Stimulated activated naive B cell treated with anti-CD40 and anti-IgM and Interleukin-4, amounts not matched to agents 10 μg/mL and 1 μg/mL and 100 μg/mL, for 72 hours (primary cell): ENCODE measurements around the gene CCDC184.

Source experiments
- ATAC-seq, 2 donors: fragments of 150-1000 bp; cut with Tn5 transposase; replicated peaks; 2 replicates each; pipeline ENCODE4 v1.10.0; 2021; ENCODE audit warnings: moderate library complexity in 1 of 2
- DNase-seq: peaks from one replicate; pipeline ENCODE4 v3.0.0; 2021
- H3K27ac Mint-ChIP-seq: one replicate; pipeline ENCODE4 v1.8.0; 2022; ENCODE audit warnings: mild to moderate bottlenecking, mixed read lengths
- H3K27me3 Mint-ChIP-seq, 2 donors: one replicate each; pipeline ENCODE4 v1.8.0; 2022; ENCODE audit warnings: mixed read lengths in 2 of 2
- H3K36me3 Mint-ChIP-seq, 2 donors: one replicate each; pipeline ENCODE4 v1.8.0; 2022; ENCODE audit warnings: mixed read lengths in 2 of 2, mild to moderate bottlenecking in 1 of 2
- H3K4me1 Mint-ChIP-seq, 2 donors: one replicate each; pipeline ENCODE4 v1.8.0; 2022; ENCODE audit warnings: mixed read lengths in 2 of 2, mild to moderate bottlenecking in 1 of 2
- H3K4me3 Mint-ChIP-seq, 2 donors: one replicate each; pipeline ENCODE4 v1.8.0; 2022; ENCODE audit warnings: mild to moderate bottlenecking in 2 of 2, mixed read lengths in 2 of 2, moderate library complexity in 1 of 2
- H3K9me3 Mint-ChIP-seq, 2 donors: one replicate each; pipeline ENCODE4 v1.8.0; 2022; ENCODE audit warnings: mixed read lengths in 2 of 2, mild to moderate bottlenecking in 1 of 2

The CCDC184 gene

DNA sequence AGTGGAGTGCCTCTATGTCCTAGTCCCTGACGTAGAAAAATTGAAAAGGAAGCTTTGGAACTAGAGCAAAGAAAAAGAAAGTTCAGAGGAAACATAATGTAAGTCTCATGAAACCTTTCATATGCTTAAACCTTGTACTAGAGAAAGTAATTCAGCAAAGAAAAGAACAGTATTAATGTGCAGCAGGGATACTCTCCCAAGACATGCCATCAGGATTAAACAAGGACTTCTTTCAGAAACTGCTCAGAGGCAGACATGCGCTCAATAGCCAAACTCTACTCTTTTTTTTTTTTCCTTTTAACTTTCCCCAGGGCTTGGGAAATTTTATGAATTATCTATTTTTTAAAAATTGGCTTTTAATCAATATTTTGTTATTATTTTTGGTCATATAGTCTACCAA, 19.0 kb upstream of the CCDC184 start:
- ATAC-seq: no peak
- H3K27ac Mint-ChIP-seq: no peak overlapping the region

DNA sequence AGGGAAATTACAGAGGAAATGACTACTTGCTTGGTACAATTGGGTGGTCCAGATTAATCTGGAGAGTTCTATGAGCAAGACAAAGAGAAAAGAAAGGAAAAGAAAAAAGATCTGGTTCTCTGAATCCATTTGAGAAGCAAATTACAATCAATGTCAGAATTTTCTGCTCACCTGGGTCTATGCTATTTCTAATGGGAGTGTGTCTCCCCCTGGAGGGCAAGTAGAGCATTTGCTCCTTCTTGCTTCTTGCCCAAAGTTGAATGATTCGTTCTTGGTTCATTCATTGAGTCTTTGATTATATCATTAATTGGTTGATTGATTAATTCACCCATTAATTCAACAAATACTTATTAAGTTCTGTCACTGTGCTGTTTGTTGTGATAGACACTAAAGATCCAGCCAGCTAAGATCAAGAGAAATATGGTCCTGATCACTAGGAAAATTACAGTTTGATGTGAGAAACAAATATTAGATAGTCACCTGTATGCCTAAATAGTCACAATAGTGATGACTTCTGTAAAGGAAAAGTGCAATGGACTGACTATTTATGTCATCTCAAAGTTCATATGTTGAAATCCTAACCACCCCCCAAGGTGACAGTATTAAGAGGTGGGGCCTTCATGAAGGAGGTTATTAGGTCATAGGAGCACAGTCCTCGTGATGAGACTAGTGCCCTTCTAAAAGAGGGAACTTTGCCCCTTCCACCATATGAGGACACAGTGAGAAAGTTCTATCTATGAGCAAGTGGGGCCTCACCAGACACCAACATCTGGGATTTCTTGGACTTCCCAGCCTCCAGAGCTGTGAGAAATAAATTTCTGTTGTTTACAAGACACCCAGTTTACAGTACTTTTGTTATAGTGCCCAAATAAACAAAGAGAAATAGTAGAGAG, 18.1 kb upstream of the CCDC184 start:
- Mint-ChIP-seq H3K36me3 (no peaks in the 10 kb centered on the region), H3K4me1 (no peaks in the 10 kb centered on the region), H3K27ac (no peak overlapping the region), H3K4me3 (no peak overlapping the region), H3K27me3 (peaks cover 18 to 24% of the 10 kb centered on the region in 2 donors), H3K9me3 (no peaks in the 10 kb centered on the region)
- peak; percentile 67 to 76 for ATAC-seq
- DNase-seq: no peak

More for the DNA sequence above, 19.0 kb upstream of the CCDC184 start:
- H3K4me1 Mint-ChIP-seq: no peaks in the 10 kb centered on the region
- no peak overlapping the region for H3K4me3 Mint-ChIP-seq
- peaks cover 18 to 24% of the 10 kb centered on the region in 2 donors for H3K27me3 Mint-ChIP-seq
- no peaks in the 10 kb centered on the region for H3K9me3 Mint-ChIP-seq
- H3K36me3 Mint-ChIP-seq: no peaks in the 10 kb centered on the region
- no peak for DNase-seq

DNA sequence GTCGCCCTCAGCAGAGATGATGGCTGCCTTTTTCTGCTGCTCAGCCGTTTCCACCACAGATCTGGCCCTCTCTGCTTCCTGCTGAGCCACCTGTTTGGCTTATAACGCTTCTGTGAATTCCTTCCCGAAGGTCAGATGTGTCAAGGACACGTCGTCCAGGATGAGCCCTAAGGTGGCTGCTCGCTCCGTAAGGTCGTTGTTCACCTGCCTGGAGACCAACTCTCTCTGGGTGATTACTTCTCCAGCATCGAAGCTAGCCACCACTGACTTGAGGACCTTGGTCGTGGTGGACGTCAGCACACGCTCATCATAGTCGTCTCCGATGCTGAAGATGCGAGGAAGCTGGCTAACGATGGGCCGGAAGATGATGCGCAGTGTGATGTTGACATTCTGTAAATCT, 14.4 kb upstream of the CCDC184 start:
- ATAC-seq (no peak), DNase-seq (no peak)
- Mint-ChIP-seq H3K4me1 (no peaks in the 10 kb centered on the region), H3K27me3 (peaks cover 8 to 12% of the 10 kb centered on the region in 2 donors), H3K27ac (no peak overlapping the region), H3K4me3 (no peak overlapping the region), H3K9me3 (no peaks in the 10 kb centered on the region), H3K36me3 (no peaks in the 10 kb centered on the region)

DNA sequence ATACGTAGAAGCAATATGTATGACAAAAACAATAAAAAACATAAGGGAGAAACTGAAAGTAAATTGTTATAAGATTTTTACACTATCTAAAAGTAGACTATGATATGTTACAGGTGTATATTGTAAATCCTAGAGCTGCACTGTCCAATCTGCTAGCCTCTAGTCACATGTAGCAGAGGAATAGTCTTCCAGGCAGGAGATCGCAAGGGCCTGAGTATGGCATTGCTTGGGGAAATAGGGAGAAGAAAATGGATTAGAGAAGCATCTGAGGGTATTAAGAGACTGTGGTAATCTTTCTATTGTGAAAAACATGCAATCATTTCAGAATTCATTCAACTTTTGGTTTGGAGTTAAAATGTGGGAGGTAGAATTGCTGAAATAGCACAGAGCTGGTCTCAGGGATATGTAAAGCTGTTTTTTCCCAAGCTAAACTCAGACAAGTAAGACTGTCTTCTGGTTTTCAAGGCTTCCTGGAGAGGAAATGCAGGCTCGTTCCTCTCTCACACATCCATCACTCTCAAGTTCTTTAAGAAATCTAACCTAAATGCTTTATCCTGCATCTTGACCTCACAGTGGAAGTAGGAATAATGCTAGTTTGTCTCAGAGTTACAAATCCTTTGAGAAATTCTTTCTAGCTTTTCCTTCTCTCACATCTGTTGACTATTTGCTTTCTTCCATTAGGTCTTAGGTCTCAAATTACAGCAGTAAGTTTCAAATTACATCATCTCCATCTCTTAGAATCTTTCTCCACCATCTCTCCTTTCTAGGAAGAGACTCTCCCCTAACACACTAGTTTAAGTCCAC, 7.6 kb upstream of the CCDC184 start:
- Mint-ChIP-seq H3K4me3 (no peak overlapping the region), H3K27me3 (peaks cover 13 to 24% of the 10 kb centered on the region in 2 donors), H3K36me3 (no peaks in the 10 kb centered on the region), H3K9me3 (no peaks in the 10 kb centered on the region), H3K4me1 (no peaks in the 10 kb centered on the region), H3K27ac (no peak overlapping the region)
- DNase-seq (no peak), ATAC-seq (no peak)

DNA sequence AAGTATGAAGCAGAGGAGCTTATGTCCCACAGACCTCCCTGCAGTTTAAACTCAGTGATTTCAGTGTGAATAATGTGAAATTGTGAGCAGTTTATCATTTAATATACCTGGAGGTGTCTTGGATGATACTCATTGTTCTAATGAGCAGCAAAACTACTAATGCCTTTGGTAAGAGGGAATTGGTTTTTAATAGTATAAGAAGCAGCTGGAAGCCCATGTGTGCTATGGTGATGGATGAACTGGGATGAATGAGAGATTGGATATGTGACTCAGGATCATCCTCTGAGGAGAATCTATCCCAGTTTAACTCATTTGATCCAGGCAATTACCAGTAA, 7.1 kb upstream of the CCDC184 start:
- ATAC-seq (no peak), DNase-seq (no peak)
- no peaks in the 10 kb centered on the region for H3K9me3 Mint-ChIP-seq
- H3K27ac Mint-ChIP-seq: no peak overlapping the region
- no peaks in the 10 kb centered on the region for H3K36me3 Mint-ChIP-seq
- peaks cover 17 to 29% of the 10 kb centered on the region in 2 donors for H3K27me3 Mint-ChIP-seq
- no peak overlapping the region for H3K4me3 Mint-ChIP-seq
- peaks cover 0 to 3% of the 10 kb centered on the region in 2 donors for H3K4me1 Mint-ChIP-seq

- Mint-ChIP-seq H3K4me1 (peaks cover 4 to 8% of the 10 kb centered on the region in 2 donors), H3K36me3 (no peaks in the 10 kb centered on the region), H3K4me3 (no peak overlapping the region), H3K27me3 (peaks cover 17 to 29% of the 10 kb centered on the region in 2 donors), H3K9me3 (no peaks in the 10 kb centered on the region), H3K27ac (no peak overlapping the region)
- no peak for ATAC-seq
- DNase-seq: no peak
These were observed 5.5 kb upstream of the CCDC184 start for GRCh38 chr12:48177982-48178381.

DNA sequence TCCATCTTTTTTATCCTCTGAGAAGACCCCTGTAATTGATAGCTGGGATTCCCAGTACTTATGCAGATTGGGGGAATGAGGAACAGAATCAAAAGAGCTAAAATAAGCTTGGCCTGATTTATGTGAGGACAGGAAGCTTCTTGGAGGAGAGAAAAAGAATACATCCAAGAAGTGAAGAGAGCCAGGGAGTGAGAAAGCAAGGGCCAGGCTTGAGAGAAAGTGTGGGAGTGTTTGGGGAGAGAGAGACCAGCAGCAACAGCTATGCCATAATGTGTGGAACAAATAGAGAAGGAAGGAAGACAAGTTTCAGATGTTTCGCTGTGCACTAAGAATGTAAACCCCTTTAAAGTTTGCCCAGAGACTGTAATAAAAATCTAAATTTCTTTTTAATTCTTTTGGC, 4.0 kb upstream of the CCDC184 start:
- Mint-ChIP-seq H3K27ac (no peak overlapping the region), H3K36me3 (no peaks in the 10 kb centered on the region), H3K4me1 (peaks cover 9 to 14% of the 10 kb centered on the region in 2 donors), H3K4me3 (no peak overlapping the region), H3K27me3 (peaks cover 22 to 34% of the 10 kb centered on the region in 2 donors), H3K9me3 (no peaks in the 10 kb centered on the region)
- DNase-seq (no peak), ATAC-seq (no peak)

DNA sequence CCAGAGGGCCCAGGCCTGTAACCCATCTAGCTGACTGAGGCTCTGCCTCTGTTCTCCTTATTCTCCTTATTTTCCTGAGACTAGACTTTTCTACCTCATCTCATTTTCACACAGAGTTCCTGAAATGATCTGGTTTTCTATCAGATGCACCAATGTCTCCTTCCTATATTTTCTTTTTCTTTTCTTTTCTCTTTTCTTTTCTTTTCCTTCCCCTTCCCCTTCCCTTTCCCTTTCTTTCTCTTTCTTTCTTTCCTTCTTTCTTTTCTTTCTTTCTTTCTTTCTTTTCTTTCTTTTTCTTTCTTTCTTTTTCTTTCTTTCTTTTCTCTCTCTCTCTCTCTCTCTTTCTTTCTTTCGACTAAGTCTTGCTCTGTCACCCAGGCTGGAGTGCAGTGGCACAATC, 3.0 kb upstream of the CCDC184 start:
- H3K27me3 Mint-ChIP-seq: peaks cover 25 to 39% of the 10 kb centered on the region in 2 donors
- no peak overlapping the region for H3K27ac Mint-ChIP-seq
- peaks cover 19 to 21% of the 10 kb centered on the region in 2 donors for H3K4me1 Mint-ChIP-seq
- no peak for DNase-seq
- H3K36me3 Mint-ChIP-seq: no peaks in the 10 kb centered on the region
- H3K9me3 Mint-ChIP-seq: no peaks in the 10 kb centered on the region
- ATAC-seq: no peak
- no peak overlapping the region for H3K4me3 Mint-ChIP-seq

DNA sequence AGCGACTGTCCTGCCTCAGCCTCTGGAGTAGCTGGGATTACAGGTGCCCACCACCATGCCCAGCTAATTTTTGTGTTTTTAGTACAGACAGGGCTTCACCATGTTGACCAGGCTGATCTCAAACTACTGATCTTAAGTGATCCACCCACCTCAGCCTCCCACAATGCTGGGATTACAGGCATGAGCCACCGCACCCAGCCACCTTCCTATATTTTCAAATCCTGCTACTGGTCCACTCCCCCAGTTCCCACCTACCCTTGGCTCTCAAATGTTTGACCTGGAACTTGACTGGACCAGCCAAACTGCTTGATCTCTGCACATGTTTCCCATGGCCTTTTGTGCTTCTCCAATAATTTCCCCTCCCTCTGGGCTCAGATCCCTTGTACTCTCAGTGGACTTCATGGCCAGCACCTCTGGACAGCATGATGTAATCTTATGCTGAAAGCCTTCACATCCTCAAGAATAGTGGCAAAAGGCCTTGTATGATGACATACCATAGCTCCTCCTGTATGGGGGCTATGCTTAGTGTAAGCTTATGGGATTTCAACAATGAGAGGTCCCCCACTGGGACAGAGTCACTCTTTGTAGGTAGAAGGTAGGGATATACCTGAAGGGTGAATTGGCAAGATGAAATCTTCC, 2.5 kb upstream of the CCDC184 start:
- Mint-ChIP-seq H3K36me3 (no peaks in the 10 kb centered on the region), H3K9me3 (no peaks in the 10 kb centered on the region), H3K27ac (no peak overlapping the region), H3K4me3 (no peak overlapping the region), H3K27me3 (peaks cover 30 to 44% of the 10 kb centered on the region in 2 donors), H3K4me1 (peaks cover 24 to 27% of the 10 kb centered on the region in 2 donors)
- ATAC-seq (no peak), DNase-seq (no peak)

- Mint-ChIP-seq H3K9me3 (no peaks in the 10 kb centered on the region), H3K4me3 (peak overlapping the region; percentile 95 to 96), H3K27ac (peak overlapping the region; percentile 10), H3K4me1 (peaks cover 30 to 33% of the 10 kb centered on the region in 2 donors), H3K27me3 (peaks cover 35 to 50% of the 10 kb centered on the region in 2 donors), H3K36me3 (peaks cover 0 to 3% of the 10 kb centered on the region in 2 donors)
- peak in 1 of 2 donors; percentile 22 for ATAC-seq
- DNase-seq: no peak
These were observed 813 bp upstream of the CCDC184 start for GRCh38 chr12:48182631-48183030.

DNA sequence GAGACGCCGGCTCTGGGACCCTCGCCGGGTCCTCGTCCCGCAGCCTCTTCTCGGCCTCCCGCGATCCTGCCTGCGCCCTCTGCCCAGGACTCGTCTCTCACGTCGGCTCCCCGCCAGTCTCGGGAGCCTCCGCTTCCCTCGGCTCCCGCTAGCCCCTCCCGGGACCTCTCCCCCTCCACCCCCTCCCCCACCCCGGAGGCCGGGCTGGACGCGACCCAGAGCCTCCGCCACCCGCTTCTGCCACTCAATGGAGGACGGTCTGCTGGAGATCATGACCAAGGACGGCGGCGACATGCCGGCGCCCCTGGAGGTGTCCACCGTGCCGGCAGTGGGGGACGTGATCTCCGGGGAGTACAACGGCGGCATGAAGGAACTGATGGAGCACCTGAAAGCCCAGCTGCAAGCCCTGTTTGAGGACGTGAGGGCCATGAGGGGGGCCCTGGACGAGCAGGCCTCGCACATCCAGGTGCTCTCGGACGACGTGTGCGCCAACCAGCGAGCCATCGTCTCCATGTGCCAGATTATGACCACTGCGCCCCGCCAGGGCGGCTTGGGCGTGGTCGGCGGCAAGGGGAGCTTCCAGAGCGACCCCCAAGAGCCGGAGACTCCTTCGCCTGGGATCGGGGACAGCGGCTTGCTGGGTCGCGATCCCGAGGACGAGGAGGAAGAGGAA, 568 bp downstream of the CCDC184 start:
- DNase-seq: no peak
- ATAC-seq: peak; percentile 3 to 5
- peaks cover 30 to 33% of the 10 kb centered on the region in 2 donors for H3K4me1 Mint-ChIP-seq
- peaks cover 30 to 43% of the 10 kb centered on the region in 2 donors for H3K27me3 Mint-ChIP-seq
- H3K9me3 Mint-ChIP-seq: no peaks in the 10 kb centered on the region
- no peak overlapping the region for H3K27ac Mint-ChIP-seq
- peak overlapping the region; percentile 95 to 96 for H3K4me3 Mint-ChIP-seq
- H3K36me3 Mint-ChIP-seq: peaks cover 0 to 3% of the 10 kb centered on the region in 2 donors

DNA sequence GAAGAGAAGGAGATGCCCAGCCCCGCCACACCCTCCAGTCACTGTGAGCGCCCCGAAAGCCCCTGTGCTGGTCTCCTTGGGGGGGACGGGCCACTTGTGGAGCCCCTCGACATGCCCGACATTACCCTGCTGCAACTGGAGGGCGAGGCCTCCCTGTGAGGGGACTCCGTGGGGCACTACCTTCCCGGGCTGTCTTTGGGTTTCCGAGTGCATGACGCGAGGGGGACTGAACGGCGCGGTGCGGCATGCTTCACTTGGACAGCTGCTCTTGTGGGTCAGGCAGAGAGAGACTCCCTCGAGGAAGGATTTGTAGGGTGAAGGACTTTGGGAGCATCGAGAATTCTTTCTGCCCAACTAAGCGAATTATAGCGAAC, 1.1 kb downstream of the CCDC184 start:
- no peaks in the 10 kb centered on the region for H3K9me3 Mint-ChIP-seq
- H3K4me1 Mint-ChIP-seq: peaks cover 30 to 33% of the 10 kb centered on the region in 2 donors
- peak overlapping the region; percentile 95 to 96 for H3K4me3 Mint-ChIP-seq
- ATAC-seq (no peak), DNase-seq (no peak)
- no peak overlapping the region for H3K27ac Mint-ChIP-seq
- peaks cover 0 to 3% of the 10 kb centered on the region in 2 donors for H3K36me3 Mint-ChIP-seq
- peaks cover 27 to 40% of the 10 kb centered on the region in 2 donors for H3K27me3 Mint-ChIP-seq

DNA sequence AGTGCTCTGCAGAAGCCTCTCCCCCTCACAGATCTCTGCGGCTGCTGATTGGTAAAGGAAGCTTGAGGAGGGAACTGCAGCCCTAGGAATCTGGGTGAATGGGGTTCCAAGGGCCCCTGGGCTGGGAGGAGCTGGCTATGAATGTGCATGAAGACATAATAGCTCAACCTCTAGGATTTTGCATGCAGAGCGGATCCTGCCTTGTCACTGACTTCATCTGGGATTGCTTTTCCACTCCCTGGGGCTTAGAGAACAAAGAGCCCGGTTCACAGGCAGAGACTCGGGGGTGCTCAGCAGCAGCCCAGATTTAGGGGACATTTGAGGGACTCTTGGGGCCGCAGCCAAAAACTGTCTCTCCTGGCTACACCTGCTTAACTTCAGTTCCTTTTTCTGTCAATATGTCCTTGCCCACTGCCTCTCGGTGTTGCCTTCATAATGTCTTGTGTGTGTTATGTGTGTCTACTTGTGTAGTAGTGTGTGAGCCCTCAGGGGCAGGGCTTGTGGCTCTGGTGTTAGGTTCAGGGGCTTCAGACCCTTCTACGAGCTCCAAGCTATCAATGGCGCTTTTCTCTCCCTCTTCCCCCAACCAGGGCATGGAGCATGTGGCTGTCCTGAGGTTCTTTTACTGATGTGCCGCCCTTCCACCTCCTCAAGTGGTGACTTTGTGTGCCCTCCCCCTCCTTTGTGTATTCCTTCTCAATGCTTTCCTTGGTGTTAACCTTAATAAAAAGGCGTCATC, 1.9 kb downstream of the CCDC184 start:
- no peak for DNase-seq
- Mint-ChIP-seq H3K9me3 (no peaks in the 10 kb centered on the region), H3K27ac (peak overlapping the region; percentile 33), H3K36me3 (peaks cover 0 to 3% of the 10 kb centered on the region in 2 donors), H3K27me3 (peaks cover 27 to 36% of the 10 kb centered on the region in 2 donors), H3K4me3 (peak overlapping the region in 1 of 2 donors; percentile 44), H3K4me1 (peaks cover 30 to 33% of the 10 kb centered on the region in 2 donors)
- peak in 1 of 2 donors; percentile 30 for ATAC-seq
